ENCODE measurements around the gene GFOD2.

- TF ChIP-seq CTCF (IDR thresholded peaks at IDR 0.05; ENCODE audit: insufficient read depth, low read depth, low read length) (no peak), EZH2 (IDR thresholded peaks at IDR 0.05; ENCODE audit: insufficient read depth, low read length) (no peak)
Measured at GRCh38 chr16:67661886-67662652, 57.0 kb downstream of the GFOD2 start.

Data from astrocyte (in vitro differentiated cells and primary cell).